SIG-M5 treated with dmso at 0.1 percent for 504 hours (cell line): Measurements from ENCODE around the gene OIP5.
"Not testable (repeated sequence)": the region's sequence is repeated elsewhere in the genome, so short reads cannot be mapped to it uniquely, and the experiment has no call there.

Source experiments
- DNase-seq: peaks from one replicate; lab custom pipeline; 2025; ENCODE audit not compliant: unreplicated experiment; lab: John Stamatoyannopoulos, UW

OIP5 gene

GRCh38 chr15:41260924-41261323 is 71.5 kb downstream of the OIP5 start:
- not testable (repeated sequence) for DNase-seq

GRCh38 chr15:41259546-41260189 is 72.7 kb downstream of the OIP5 start:
- DNase-seq = no peak
